ENCODE results near the gene ELOB. TPM values are rescaled to one million over a fixed set of nuclear protein-coding genes. Genes with fewer than 3 reads are reported as not detected.

ELOB gene
- total and polyA plus RNA-seq, 8 donors, result 133 to 224 (median 197) TPM

DNA sequence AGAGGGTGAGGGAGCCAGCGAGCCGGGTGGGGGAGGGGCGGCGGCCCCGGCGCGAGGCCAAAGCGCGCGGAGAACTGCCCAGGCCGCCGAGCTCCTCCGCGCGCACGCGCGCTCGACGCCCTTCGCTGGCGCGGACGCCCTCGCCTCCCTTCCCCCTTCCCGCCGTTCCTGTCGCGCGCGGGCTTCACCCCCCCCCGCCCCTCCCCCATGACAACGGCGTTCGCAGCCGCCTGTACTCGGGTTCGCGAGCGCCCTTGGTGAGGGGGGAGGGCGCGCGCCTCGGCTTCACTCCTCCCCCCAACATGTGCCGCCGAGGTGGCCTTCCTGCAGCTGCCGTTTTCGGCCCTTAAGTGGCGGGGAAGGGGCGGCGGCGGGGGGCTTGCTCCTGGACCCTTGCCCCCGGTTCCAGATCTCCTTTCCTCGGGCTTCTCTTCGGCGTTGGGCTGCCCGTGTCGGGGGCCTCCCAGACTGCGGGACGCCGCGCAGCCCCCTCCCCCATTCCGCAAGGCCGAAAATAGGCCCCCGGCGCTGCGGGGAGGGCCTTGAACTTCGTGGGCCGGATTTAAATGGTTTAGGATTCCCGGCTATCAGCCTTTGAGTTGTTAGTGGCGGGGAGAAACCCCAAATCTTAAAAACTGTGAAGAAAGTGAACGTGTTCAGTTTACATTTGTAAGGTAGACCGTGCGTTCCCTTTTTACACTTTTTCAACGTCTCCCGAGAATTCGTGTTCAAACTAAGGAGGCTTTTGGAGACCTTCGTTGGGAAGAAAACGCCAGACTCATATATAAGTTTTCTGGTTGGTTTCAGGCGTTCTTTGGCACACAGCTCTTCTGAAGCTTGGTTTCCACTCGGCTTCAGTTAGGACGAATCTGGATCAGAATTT lies 24.0 kb downstream of the ELOB start:
- Histone ChIP-seq H3K27me3 (no peaks in the 10 kb centered on the region), H3K36me3 (peaks cover 0 to 22% of the 10 kb centered on the region in 2 donors), H3K4me3 (peak overlapping the region; percentile 87 to 99), H3K4me1 (peaks cover 32 to 45% of the 10 kb centered on the region in 2 donors), H3K9me3 (no peaks in the 10 kb centered on the region), H3K27ac (peak overlapping the region; percentile 100)
- TF ChIP-seq, protein P1, sequence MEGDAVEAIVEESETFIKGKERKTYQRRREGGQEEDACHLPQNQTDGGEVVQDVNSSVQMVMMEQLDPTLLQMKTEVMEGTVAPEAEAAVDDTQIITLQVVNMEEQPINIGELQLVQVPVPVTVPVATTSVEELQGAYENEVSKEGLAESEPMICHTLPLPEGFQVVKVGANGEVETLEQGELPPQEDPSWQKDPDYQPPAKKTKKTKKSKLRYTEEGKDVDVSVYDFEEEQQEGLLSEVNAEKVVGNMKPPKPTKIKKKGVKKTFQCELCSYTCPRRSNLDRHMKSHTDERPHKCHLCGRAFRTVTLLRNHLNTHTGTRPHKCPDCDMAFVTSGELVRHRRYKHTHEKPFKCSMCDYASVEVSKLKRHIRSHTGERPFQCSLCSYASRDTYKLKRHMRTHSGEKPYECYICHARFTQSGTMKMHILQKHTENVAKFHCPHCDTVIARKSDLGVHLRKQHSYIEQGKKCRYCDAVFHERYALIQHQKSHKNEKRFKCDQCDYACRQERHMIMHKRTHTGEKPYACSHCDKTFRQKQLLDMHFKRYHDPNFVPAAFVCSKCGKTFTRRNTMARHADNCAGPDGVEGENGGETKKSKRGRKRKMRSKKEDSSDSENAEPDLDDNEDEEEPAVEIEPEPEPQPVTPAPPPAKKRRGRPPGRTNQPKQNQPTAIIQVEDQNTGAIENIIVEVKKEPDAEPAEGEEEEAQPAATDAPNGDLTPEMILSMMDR (IDR thresholded peaks at IDR 0.05), result no peak
- DNase-seq, result peak in 3 of 4 donors; percentile 83 to 92 (median 92)
- ATAC-seq, result peak; percentile 81
- intact Hi-C loops (cut with DNase I), result no loop called here

DNA sequence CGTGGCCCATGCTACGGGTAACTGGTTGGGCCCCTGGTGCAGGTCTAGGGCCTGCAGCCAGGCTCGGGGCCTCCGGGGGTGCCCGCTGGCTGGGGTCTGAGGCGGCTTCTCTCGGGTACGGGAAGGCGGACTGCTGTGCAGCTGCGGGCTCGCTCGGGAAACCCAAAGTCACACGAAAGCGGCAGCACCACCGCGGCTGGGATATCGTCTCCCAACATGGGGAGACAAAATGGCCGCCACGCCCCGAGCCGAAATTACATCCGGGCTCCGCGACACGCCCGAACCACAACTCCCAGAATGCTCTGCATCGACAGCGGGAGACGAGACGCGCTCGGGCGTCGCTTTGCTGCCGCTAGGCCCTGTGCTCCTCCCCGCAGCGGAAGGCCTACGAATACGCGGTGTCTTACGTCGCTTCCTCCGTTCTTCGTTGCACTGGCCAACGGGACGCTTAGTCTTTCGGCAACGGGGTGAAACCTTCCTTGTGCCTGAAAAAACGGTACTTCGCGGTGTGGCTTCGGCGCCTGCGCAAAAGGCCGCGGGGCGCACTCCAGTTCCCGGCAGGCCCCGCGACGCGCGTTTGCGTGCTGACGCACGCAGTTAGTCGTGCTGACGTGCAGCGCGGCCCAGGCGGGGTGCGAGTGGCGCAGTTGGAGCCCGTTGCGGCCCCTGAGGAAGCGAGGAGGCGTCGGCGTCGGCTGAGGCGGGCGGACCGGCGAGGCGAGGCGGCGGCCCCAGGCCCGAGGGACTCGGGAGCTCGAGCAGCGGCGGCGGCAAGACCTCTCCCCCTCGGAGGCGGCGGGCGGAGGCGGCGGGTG lies 24.8 kb downstream of the ELOB start, which contains the start of gene SRRM2:
TSS of gene SRRM2 (plus strand) at position 604 of the 815 bp plus-strand sequence. CDS start 3,727 bp downstream, outside the sequence.
- Histone ChIP-seq H3K27ac (peak within 1 kb of the TSS; percentile 100), H3K9me3 (no peaks in the 10 kb centered on the region), H3K4me1 (peaks cover 32 to 45% of the 10 kb centered on the region in 2 donors), H3K27me3 (no peaks in the 10 kb centered on the region), H3K36me3 (peaks cover 0 to 13% of the 10 kb centered on the region in 2 donors), H3K4me3 (peak within 1 kb of the TSS; percentile 87 to 99)
- TF ChIP-seq, protein P1 (IDR thresholded peaks at IDR 0.05), result peak in 1 of 2 donors; percentile 20
- intact Hi-C loops (cut with DNase I), result no loop called here
- peak; percentile 95 to 100 (median 98) for DNase-seq
- ATAC-seq, result peak; percentile 93

DNA sequence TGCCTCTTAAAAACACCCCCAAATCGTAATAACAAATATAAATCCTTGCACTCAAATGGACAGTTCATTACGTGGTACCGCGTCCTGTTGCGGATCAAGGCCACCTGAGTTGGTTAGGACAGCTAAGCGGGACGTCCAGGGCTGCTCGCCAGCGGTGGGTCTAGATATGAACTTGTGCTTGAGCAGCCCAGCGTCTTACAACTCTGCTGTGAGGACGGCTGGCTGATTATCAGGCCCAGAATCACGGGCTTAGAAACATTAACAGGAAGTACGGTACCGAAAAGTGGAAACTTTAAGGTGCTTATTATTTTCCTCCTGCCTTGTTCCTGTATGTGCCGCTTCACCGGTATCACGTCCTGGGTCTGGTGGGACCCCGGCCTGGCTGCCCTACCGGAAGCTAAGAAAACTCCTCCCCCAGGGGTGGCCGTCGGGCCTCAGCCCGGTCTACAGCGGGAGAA lies 25.5 kb downstream of the ELOB start:
- peaks cover 0 to 7% of the 10 kb centered on the region in 2 donors for H3K36me3 ChIP-seq
- H3K4me1 ChIP-seq, result peaks cover 32 to 39% of the 10 kb centered on the region in 2 donors
- intact Hi-C loops (cut with DNase I), result no loop called here
- peak overlapping the region; percentile 87 to 99 for H3K4me3 ChIP-seq
- ATAC-seq, result no peak
- no peaks in the 10 kb centered on the region for H3K27me3 ChIP-seq
- TF ChIP-seq, protein P1 (IDR thresholded peaks at IDR 0.05), result no peak
- no peaks in the 10 kb centered on the region for H3K9me3 ChIP-seq
- no peak for DNase-seq
- peak overlapping the region; percentile 100 for H3K27ac ChIP-seq

DNA sequence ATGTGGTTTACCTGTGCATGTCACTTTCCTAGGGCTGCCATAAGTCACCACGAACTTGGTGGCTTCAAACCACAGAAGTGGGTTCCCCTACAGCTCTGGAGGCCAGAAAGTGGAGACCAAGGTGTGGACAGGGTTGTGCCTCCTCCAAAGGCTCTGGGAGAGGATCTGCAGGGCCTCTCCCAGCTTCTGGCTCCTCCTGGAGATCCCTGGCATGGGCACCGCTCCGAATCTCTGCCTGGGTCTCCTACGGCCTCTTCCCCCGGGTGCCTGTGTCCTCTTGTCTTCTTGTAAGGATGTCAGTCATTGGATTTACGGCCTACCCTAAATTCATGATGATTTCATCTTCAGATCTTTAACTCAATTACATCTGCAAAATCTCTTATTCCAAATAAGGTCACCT lies 27.1 kb downstream of the ELOB start:
- Histone ChIP-seq H3K4me1 (peaks cover 15 to 23% of the 10 kb centered on the region in 2 donors), H3K27me3 (no peaks in the 10 kb centered on the region), H3K4me3 (no peak overlapping the region), H3K27ac (no peak overlapping the region), H3K36me3 (no peaks in the 10 kb centered on the region), H3K9me3 (no peaks in the 10 kb centered on the region)
- no peak for DNase-seq
- intact Hi-C loops (cut with DNase I), result no loop called here
- TF ChIP-seq, protein P1 (IDR thresholded peaks at IDR 0.05), result no peak
- no peak for ATAC-seq
